Neural cell (in vitro differentiated cells): ENCODE data around the gene MCHR2.

Experiments used
- EP300 ChIP-seq: fragments of 450-650 bp; conservative IDR thresholded peaks from 2 replicates; pipeline ENCODE4 v1.6.1; 2014; ENCODE audit warnings: antibody characterized with exemption, mild to moderate bottlenecking, moderate library complexity; ENCODE audit not compliant: poor library complexity, severe bottlenecking
- EZH2 ChIP-seq: fragments of 200-600, 300-800 bp; shearing (Covaris generic), sonication (generic); IDR thresholded peaks from 2 replicates; pipeline ENCODE4 v1.6.1; 2014; ENCODE audit warnings: antibody characterized with exemption, low read length, borderline replicate concordance, mild to moderate bottlenecking; ENCODE audit not compliant: insufficient read depth, poor library complexity, severe bottlenecking
- POLR2AphosphoS5 ChIP-seq: IDR thresholded peaks from 2 replicates; pipeline ENCODE4 v1.6.1; 2012
- RAD21 ChIP-seq: fragments of 450-650 bp; conservative IDR thresholded peaks from 2 replicates; pipeline ENCODE4 v1.6.1; 2014; ENCODE audit warnings: antibody characterized with exemption, mild to moderate bottlenecking, moderate library complexity
- SMC3 ChIP-seq: fragments of 450-650 bp; conservative IDR thresholded peaks from 2 replicates; pipeline ENCODE4 v1.6.1; 2014; ENCODE audit warnings: antibody characterized with exemption, mild to moderate bottlenecking, moderate library complexity; ENCODE audit not compliant: poor library complexity
- TAF1 ChIP-seq: IDR thresholded peaks from 2 replicates; pipeline ENCODE4 v1.6.1; 2012; ENCODE audit warnings: low read depth
- TF ChIP-seq, protein P1 (sequence below): fragments of 450-650 bp; IDR thresholded peaks from 2 replicates; pipeline ENCODE4 v1.5.1; 2014; ENCODE audit warnings: antibody characterized with exemption, mild to moderate bottlenecking, moderate library complexity; ENCODE audit not compliant: poor library complexity, severe bottlenecking
- TF ChIP-seq, protein P2 (sequence below): IDR thresholded peaks from 2 replicates; pipeline ENCODE4 v1.6.1; 2012; ENCODE audit warnings: borderline replicate concordance

DNA sequence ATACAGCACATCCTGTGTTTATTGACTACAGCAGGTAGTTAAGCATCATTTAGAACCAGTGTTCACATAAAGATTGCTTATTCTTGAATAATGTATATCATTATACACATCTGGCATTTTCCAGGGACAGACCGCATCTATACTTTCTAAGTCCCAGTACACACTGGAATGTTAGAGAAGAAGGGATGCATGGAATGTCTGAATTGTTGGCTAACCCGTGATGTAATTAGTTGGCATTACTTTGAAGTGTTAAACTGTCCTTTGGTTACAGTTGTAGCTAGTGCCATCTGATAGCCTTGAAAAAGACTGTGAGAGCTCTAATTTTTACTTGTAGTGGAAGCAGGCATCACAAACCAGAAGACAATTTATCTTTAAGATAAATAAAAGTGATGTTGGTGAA, 29.8 kb upstream of the MCHR2 start:
- TF ChIP-seq, protein P1, sequence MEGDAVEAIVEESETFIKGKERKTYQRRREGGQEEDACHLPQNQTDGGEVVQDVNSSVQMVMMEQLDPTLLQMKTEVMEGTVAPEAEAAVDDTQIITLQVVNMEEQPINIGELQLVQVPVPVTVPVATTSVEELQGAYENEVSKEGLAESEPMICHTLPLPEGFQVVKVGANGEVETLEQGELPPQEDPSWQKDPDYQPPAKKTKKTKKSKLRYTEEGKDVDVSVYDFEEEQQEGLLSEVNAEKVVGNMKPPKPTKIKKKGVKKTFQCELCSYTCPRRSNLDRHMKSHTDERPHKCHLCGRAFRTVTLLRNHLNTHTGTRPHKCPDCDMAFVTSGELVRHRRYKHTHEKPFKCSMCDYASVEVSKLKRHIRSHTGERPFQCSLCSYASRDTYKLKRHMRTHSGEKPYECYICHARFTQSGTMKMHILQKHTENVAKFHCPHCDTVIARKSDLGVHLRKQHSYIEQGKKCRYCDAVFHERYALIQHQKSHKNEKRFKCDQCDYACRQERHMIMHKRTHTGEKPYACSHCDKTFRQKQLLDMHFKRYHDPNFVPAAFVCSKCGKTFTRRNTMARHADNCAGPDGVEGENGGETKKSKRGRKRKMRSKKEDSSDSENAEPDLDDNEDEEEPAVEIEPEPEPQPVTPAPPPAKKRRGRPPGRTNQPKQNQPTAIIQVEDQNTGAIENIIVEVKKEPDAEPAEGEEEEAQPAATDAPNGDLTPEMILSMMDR, result no peak
- TF ChIP-seq TAF1 (no peak), EP300 (no peak), RAD21 (no peak), EZH2 (no peak), POLR2AphosphoS5 (no peak), SMC3 (no peak)
- TF ChIP-seq, protein P2, sequence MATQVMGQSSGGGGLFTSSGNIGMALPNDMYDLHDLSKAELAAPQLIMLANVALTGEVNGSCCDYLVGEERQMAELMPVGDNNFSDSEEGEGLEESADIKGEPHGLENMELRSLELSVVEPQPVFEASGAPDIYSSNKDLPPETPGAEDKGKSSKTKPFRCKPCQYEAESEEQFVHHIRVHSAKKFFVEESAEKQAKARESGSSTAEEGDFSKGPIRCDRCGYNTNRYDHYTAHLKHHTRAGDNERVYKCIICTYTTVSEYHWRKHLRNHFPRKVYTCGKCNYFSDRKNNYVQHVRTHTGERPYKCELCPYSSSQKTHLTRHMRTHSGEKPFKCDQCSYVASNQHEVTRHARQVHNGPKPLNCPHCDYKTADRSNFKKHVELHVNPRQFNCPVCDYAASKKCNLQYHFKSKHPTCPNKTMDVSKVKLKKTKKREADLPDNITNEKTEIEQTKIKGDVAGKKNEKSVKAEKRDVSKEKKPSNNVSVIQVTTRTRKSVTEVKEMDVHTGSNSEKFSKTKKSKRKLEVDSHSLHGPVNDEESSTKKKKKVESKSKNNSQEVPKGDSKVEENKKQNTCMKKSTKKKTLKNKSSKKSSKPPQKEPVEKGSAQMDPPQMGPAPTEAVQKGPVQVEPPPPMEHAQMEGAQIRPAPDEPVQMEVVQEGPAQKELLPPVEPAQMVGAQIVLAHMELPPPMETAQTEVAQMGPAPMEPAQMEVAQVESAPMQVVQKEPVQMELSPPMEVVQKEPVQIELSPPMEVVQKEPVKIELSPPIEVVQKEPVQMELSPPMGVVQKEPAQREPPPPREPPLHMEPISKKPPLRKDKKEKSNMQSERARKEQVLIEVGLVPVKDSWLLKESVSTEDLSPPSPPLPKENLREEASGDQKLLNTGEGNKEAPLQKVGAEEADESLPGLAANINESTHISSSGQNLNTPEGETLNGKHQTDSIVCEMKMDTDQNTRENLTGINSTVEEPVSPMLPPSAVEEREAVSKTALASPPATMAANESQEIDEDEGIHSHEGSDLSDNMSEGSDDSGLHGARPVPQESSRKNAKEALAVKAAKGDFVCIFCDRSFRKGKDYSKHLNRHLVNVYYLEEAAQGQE, result no peak
